ENCODE measurements around the gene GON4L.
"Not testable (repeated sequence)": the region's sequence is repeated elsewhere in the genome, so short reads cannot be mapped to it uniquely, and the experiment has no call there.

The GON4L gene

GRCh38 chr1:155713075-155713474, 143.9 kb downstream of the GON4L start:
- H3K4me3 ChIP-seq (ENCODE audit: low read length), result no peak overlapping the region
- DNase-seq (ENCODE audit: low read depth, low spot score), result no peak

GRCh38 chr1:155712636-155713035, 144.4 kb downstream of the GON4L start:
- not testable (repeated sequence) for H3K4me3 ChIP-seq (ENCODE audit: low read length); DNase-seq (ENCODE audit: low read depth, low spot score)

GRCh38 chr1:155711457-155711856, 145.6 kb downstream of the GON4L start:
- DNase-seq (ENCODE audit: low read depth, low spot score); H3K4me3 ChIP-seq (ENCODE audit: low read length): not testable (repeated sequence)

GRCh38 chr1:155709391-155709790, 147.6 kb downstream of the GON4L start:
- H3K4me3 ChIP-seq (ENCODE audit: low read length), result no peak overlapping the region
- no peak for DNase-seq (ENCODE audit: low read depth, low spot score)

- no peak overlapping the region for H3K4me3 ChIP-seq (ENCODE audit: low read length)
- no peak for DNase-seq (ENCODE audit: low read depth, low spot score)
Observed at GRCh38 chr1:155706139-155706538, 150.9 kb downstream of the GON4L start.

GRCh38 chr1:155704414-155704813, 152.6 kb downstream of the GON4L start:
- H3K4me3 ChIP-seq (ENCODE audit: low read length); DNase-seq (ENCODE audit: low read depth, low spot score): not testable (repeated sequence)

- H3K4me3 ChIP-seq (ENCODE audit: low read length), result no peak overlapping the region
- DNase-seq (ENCODE audit: low read depth, low spot score), result no peak
Observed at GRCh38 chr1:155703216-155703615, 153.8 kb downstream of the GON4L start.

GRCh38 chr1:155701675-155702074, 155.3 kb downstream of the GON4L start:
- not testable (repeated sequence) for H3K4me3 ChIP-seq (ENCODE audit: low read length); DNase-seq (ENCODE audit: low read depth, low spot score)
